Measurements from ENCODE around the gene MVP. TPM values are rescaled to one million over a fixed set of nuclear protein-coding genes. Genes with fewer than 3 reads are reported as not detected.
"Not testable (repeated sequence)": the region's sequence is repeated elsewhere in the genome, so short reads cannot be mapped to it uniquely, and the experiment has no call there.

MVP gene
- total RNA-seq, 2 experiments from 2014 or later = 122 to 125 TPM

GRCh38 chr16:29862884-29863668 is 42.8 kb downstream of the MVP start, which contains the start of gene CDIPT:
CDIPT (minus strand) TSS chr16:29863226; CDS start chr16:29862857, 369 bp downstream.
- DNase-seq (peak; percentile 96), ATAC-seq (peak; percentile 99)
- Mint-ChIP-seq H3K27me3 (ENCODE audit: low read depth) (no peaks in the 10 kb centered on the region), H3K9me3 (ENCODE audit: insufficient read depth) (no peaks in the 10 kb centered on the region), H3K36me3 (ENCODE audit: low read depth) (peaks cover 25% of the 10 kb centered on the region), H3K4me1 (ENCODE audit: low read depth) (peaks cover 31% of the 10 kb centered on the region), H3K4me3 (peak within 1 kb of the TSS; percentile 91), H3K27ac (peak within 1 kb of the TSS; percentile 100)
- CTCF ChIA-PET = interaction anchor here (0.5 to 1.5 kb wide), 6 partner anchors 8 to 189 kb away, joined by 3 to 5 read pairs (median 4); partner anchors contain the start of gene TAOK2
- POLR2A ChIA-PET = interaction anchor here (1.1 to 1.2 kb wide), 3 partner anchors 14 to 132 kb away, joined by 3 to 4 read pairs (median 3); partner anchors contain the start of gene HIRIP3

GRCh38 chr16:29863669-29863984 is 43.4 kb downstream of the MVP start:
- peaks cover 31% of the 10 kb centered on the region for H3K4me1 Mint-ChIP-seq (ENCODE audit: low read depth)
- H3K27me3 Mint-ChIP-seq (ENCODE audit: low read depth) = no peaks in the 10 kb centered on the region
- peaks cover 22% of the 10 kb centered on the region for H3K36me3 Mint-ChIP-seq (ENCODE audit: low read depth)
- ChIA-PET POLR2A (interaction anchor here (1.1 to 1.2 kb wide), 3 partner anchors 14 to 132 kb away, joined by 3 to 4 read pairs (median 3); partner anchors contain the start of gene HIRIP3), CTCF (interaction anchor here (0.5 to 1.5 kb wide), 6 partner anchors 9 to 190 kb away, joined by 3 to 5 read pairs (median 4); partner anchors contain the start of gene TAOK2)
- peak overlapping the region; percentile 91 for H3K4me3 Mint-ChIP-seq
- peak overlapping the region; percentile 100 for H3K27ac Mint-ChIP-seq
- DNase-seq = no peak
- no peak for ATAC-seq
- H3K9me3 Mint-ChIP-seq (ENCODE audit: insufficient read depth) = no peaks in the 10 kb centered on the region

- DNase-seq (no peak), ATAC-seq (no peak)
- Mint-ChIP-seq H3K4me1 (ENCODE audit: low read depth) (peaks cover 31% of the 10 kb centered on the region), H3K27me3 (ENCODE audit: low read depth) (no peaks in the 10 kb centered on the region), H3K36me3 (ENCODE audit: low read depth) (peaks cover 18% of the 10 kb centered on the region), H3K9me3 (ENCODE audit: insufficient read depth) (no peaks in the 10 kb centered on the region), H3K4me3 (no peak overlapping the region), H3K27ac (no peak overlapping the region)
- ChIA-PET POLR2A (interaction anchor here (0.8 to 1.1 kb wide), 2 partner anchors 13 to 109 kb away, joined by 4 to 5 read pairs; no protein-coding TSS in a partner anchor), CTCF (no interaction called here)
These were observed 43.9 kb downstream of the MVP start for GRCh38 chr16:29864205-29864604.

- Mint-ChIP-seq H3K9me3 (ENCODE audit: insufficient read depth) (no peaks in the 10 kb centered on the region), H3K36me3 (ENCODE audit: low read depth) (no peaks in the 10 kb centered on the region), H3K4me1 (ENCODE audit: low read depth) (peaks cover 10% of the 10 kb centered on the region), H3K27me3 (ENCODE audit: low read depth) (no peaks in the 10 kb centered on the region), H3K4me3 (no peak overlapping the region), H3K27ac (no peak overlapping the region)
- ChIA-PET CTCF (interaction anchor here (1.6 kb wide), 1 partner anchor 20 kb away, joined by 9 read pairs; no protein-coding TSS in a partner anchor), POLR2A (no interaction called here)
- DNase-seq (no peak), ATAC-seq (no peak)
These were observed 48.2 kb downstream of the MVP start for GRCh38 chr16:29868396-29869009.

- DNase-seq, ATAC-seq: not testable (repeated sequence)
- CTCF ChIA-PET = interaction anchor here (1.6 kb wide), 1 partner anchor 21 kb away, joined by 9 read pairs; no protein-coding TSS in a partner anchor
These were observed 48.8 kb downstream of the MVP start for GRCh38 chr16:29869067-29869466.

GRCh38 chr16:29871822-29872546 is 51.7 kb downstream of the MVP start:
- DNase-seq (no peak), ATAC-seq (no peak)
- no peaks in the 10 kb centered on the region for H3K36me3 Mint-ChIP-seq (ENCODE audit: low read depth)
- CTCF ChIA-PET = no interaction called here
- no peak overlapping the region for H3K4me3 Mint-ChIP-seq
- peaks cover 10% of the 10 kb centered on the region for H3K27me3 Mint-ChIP-seq (ENCODE audit: low read depth)
- H3K9me3 Mint-ChIP-seq (ENCODE audit: insufficient read depth) = no peaks in the 10 kb centered on the region
- POLR2A ChIA-PET = no interaction called here
- no peak overlapping the region for H3K27ac Mint-ChIP-seq
- peaks cover 14% of the 10 kb centered on the region for H3K4me1 Mint-ChIP-seq (ENCODE audit: low read depth)

More at GRCh38 chr16:29869067-29869466, 48.8 kb downstream of the MVP start:
- POLR2A ChIA-PET = interaction anchor here (0.6 kb wide), 1 partner anchor 9 kb away, joined by 3 read pairs; no protein-coding TSS in a partner anchor
- not testable (repeated sequence) for H3K36me3 Mint-ChIP-seq (ENCODE audit: low read depth); H3K27ac Mint-ChIP-seq; H3K4me1 Mint-ChIP-seq (ENCODE audit: low read depth); H3K4me3 Mint-ChIP-seq; H3K9me3 Mint-ChIP-seq (ENCODE audit: insufficient read depth); H3K27me3 Mint-ChIP-seq (ENCODE audit: low read depth)

- ATAC-seq (no peak), DNase-seq (no peak)
- peaks cover 24% of the 10 kb centered on the region for H3K27me3 Mint-ChIP-seq (ENCODE audit: low read depth)
- H3K27ac Mint-ChIP-seq = no peak overlapping the region
- H3K9me3 Mint-ChIP-seq (ENCODE audit: insufficient read depth) = no peaks in the 10 kb centered on the region
- CTCF ChIA-PET = no interaction called here
- POLR2A ChIA-PET = interaction anchor here (0.6 kb wide), 1 partner anchor 133 kb away, joined by 3 read pairs; no protein-coding TSS in a partner anchor
- no peaks in the 10 kb centered on the region for H3K36me3 Mint-ChIP-seq (ENCODE audit: low read depth)
- peaks cover 16% of the 10 kb centered on the region for H3K4me1 Mint-ChIP-seq (ENCODE audit: low read depth)
- no peak overlapping the region for H3K4me3 Mint-ChIP-seq
These were observed 53.1 kb downstream of the MVP start for GRCh38 chr16:29873319-29873718.

- H3K4me1 Mint-ChIP-seq (ENCODE audit: low read depth) = peaks cover 16% of the 10 kb centered on the region
- H3K4me3 Mint-ChIP-seq = no peak overlapping the region
- ChIA-PET CTCF (no interaction called here), POLR2A (no interaction called here)
- DNase-seq = no peak
- ATAC-seq = no peak
- no peaks in the 10 kb centered on the region for H3K9me3 Mint-ChIP-seq (ENCODE audit: insufficient read depth)
- no peaks in the 10 kb centered on the region for H3K36me3 Mint-ChIP-seq (ENCODE audit: low read depth)
- H3K27ac Mint-ChIP-seq = no peak overlapping the region
- H3K27me3 Mint-ChIP-seq (ENCODE audit: low read depth) = peaks cover 24% of the 10 kb centered on the region
These were observed 54.9 kb downstream of the MVP start for GRCh38 chr16:29875206-29875605.

GRCh38 chr16:29876217-29876593 is 55.9 kb downstream of the MVP start:
- DNase-seq (no peak), ATAC-seq (peak; percentile 15)
- Mint-ChIP-seq H3K27ac (no peak overlapping the region), H3K27me3 (ENCODE audit: low read depth) (peaks cover 26% of the 10 kb centered on the region), H3K4me3 (peak overlapping the region; percentile 55), H3K4me1 (ENCODE audit: low read depth) (peaks cover 16% of the 10 kb centered on the region), H3K36me3 (ENCODE audit: low read depth) (no peaks in the 10 kb centered on the region), H3K9me3 (ENCODE audit: insufficient read depth) (no peaks in the 10 kb centered on the region)
- ChIA-PET POLR2A (no interaction called here), CTCF (interaction anchor here (1.3 to 2.0 kb wide), 2 partner anchors 91 to 156 kb away, joined by 3 to 7 read pairs; no protein-coding TSS in a partner anchor)

- Mint-ChIP-seq H3K36me3 (ENCODE audit: low read depth) (no peaks in the 10 kb centered on the region), H3K4me3 (peak overlapping the region; percentile 55), H3K27me3 (ENCODE audit: low read depth) (peaks cover 27% of the 10 kb centered on the region), H3K4me1 (ENCODE audit: low read depth) (peaks cover 16% of the 10 kb centered on the region), H3K27ac (no peak overlapping the region), H3K9me3 (ENCODE audit: insufficient read depth) (no peaks in the 10 kb centered on the region)
- peak; percentile 50 for ATAC-seq
- ChIA-PET POLR2A (interaction anchor here (1.4 kb wide), 1 partner anchor 13 kb away, joined by 4 read pairs; no protein-coding TSS in a partner anchor), CTCF (interaction anchor here (1.1 to 2.0 kb wide), 5 partner anchors 14 to 155 kb away, joined by 3 to 7 read pairs (median 4); partner anchors contain the start of gene CDIPT)
- DNase-seq = peak; percentile 40
These were observed 56.5 kb downstream of the MVP start for GRCh38 chr16:29876594-29877249.

Measured in activated CD8-positive, alpha-beta T cell treated with anti-CD3 and anti-CD28 coated beads, Interleukin-2, amount 10 ng/mL, durations not matched to agents 7 days and 5 days (primary cell).